C1 segment of cervical spinal cord (tissue), 14 donors: ENCODE results near the gene CPNE2.

Experiments used
- DNase-seq, 14 donors: peaks; one replicate each; lab custom pipeline; 2025; lab: John Stamatoyannopoulos, UW

CPNE2 gene

GRCh38 chr16:57123974-57124674 is 31.7 kb downstream of the CPNE2 start:
- no peak for DNase-seq

GRCh38 chr16:57125376-57125775 is 33.0 kb downstream of the CPNE2 start:
- no peak for DNase-seq

- no peak for DNase-seq
Measured at GRCh38 chr16:57125969-57126368, 33.6 kb downstream of the CPNE2 start.

- no peak for DNase-seq
Measured at GRCh38 chr16:57126411-57126810, 34.0 kb downstream of the CPNE2 start.

GRCh38 chr16:57127037-57127763 is 34.8 kb downstream of the CPNE2 start:
- no peak for DNase-seq

- DNase-seq = no peak
Measured at GRCh38 chr16:57127836-57128235, 35.5 kb downstream of the CPNE2 start.

GRCh38 chr16:57128771-57129389 is 36.5 kb downstream of the CPNE2 start:
- DNase-seq = no peak

GRCh38 chr16:57130950-57131321 is 38.6 kb downstream of the CPNE2 start:
- no peak for DNase-seq

- peak in 12 of 14 donors; percentile 14 to 88 (median 76) for DNase-seq
Measured at GRCh38 chr16:57131351-57131970, 39.1 kb downstream of the CPNE2 start.

GRCh38 chr16:57132470-57132869 is 40.1 kb downstream of the CPNE2 start:
- DNase-seq = peak in 3 of 14 donors; percentile 47 to 56 (median 48)

GRCh38 chr16:57133031-57133430 is 40.6 kb downstream of the CPNE2 start:
- no peak for DNase-seq

- DNase-seq = no peak
Measured at GRCh38 chr16:57133886-57134285, 41.5 kb downstream of the CPNE2 start.

GRCh38 chr16:57134982-57135381 is 42.6 kb downstream of the CPNE2 start:
- DNase-seq = no peak

- no peak for DNase-seq
Measured at GRCh38 chr16:57137043-57137442, 44.7 kb downstream of the CPNE2 start.

GRCh38 chr16:57137566-57138273 is 45.3 kb downstream of the CPNE2 start:
- DNase-seq = no peak

GRCh38 chr16:57138281-57138935 is 46.0 kb downstream of the CPNE2 start:
- no peak for DNase-seq

- no peak for DNase-seq
Measured at GRCh38 chr16:57140931-57141668, 48.7 kb downstream of the CPNE2 start.

- no peak for DNase-seq
Measured at GRCh38 chr16:57141822-57142631, 49.6 kb downstream of the CPNE2 start.

GRCh38 chr16:57143149-57143921 is 51.0 kb downstream of the CPNE2 start:
- DNase-seq = peak in 12 of 14 donors; percentile 11 to 91 (median 78)
